Kidney glomerular epithelial cell (primary cell): ENCODE data around the gene TTC23.

Experiments
- DNase-seq: peaks from one replicate; lab custom pipeline; 2025; lab: John Stamatoyannopoulos, UW

Gene TTC23

GRCh38 chr15:99102332-99103235 lies 146.8 kb downstream of the TTC23 start:
- no peak for DNase-seq

- DNase-seq: no peak
Observed at GRCh38 chr15:99101501-99101900, 147.9 kb downstream of the TTC23 start.

DNA sequence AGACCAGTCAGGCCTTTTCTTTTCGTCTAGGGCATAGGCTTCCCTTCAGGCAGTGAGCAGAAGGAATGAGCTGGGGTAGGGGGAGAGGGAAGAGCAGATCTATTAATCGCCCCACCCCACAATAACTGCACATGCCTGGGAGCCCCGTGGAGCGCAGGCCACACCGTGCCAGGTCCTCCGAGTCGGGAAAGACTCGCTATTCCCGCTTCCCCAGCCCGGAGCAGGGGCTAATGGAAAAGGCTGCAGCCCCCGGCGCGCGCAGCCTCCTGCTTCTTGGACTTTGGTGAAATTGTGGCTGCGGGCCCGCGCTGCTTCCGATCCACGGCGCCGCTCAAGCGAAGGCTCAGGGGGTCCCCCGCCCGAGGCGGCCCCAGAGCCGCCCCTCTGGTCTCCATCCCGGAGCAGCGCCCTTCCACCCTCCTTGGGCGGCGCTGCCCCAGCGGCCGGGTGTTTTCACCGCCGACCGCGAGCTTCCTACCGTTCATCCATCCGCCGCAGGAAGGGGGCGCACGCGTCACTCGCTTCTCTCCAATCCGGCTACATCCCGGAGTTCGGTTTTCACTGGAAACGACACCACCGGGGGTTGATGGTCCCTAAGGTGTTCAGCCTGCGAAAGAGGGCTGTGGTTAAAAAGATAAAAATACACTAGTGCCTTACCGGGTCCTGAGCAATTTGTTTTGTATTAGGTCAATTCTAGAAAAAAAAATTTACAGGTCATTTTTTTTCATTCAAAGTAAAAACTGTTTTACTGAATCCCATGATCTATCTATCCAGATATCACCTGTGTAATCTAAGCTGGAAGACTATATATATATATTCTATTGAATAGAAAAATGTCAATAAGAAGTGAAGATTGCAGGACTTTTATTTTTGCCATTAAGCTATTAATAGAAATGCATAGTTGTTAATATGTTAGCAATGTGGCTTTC lies 148.9 kb downstream of the TTC23 start:
- DNase-seq: peak; percentile 49

GRCh38 chr15:99099661-99100060 lies 149.7 kb downstream of the TTC23 start:
- no peak for DNase-seq

- DNase-seq: no peak
Observed at GRCh38 chr15:99098991-99099390, 150.4 kb downstream of the TTC23 start.

- DNase-seq: no peak
Observed at GRCh38 chr15:99098426-99098825, 151.0 kb downstream of the TTC23 start.

GRCh38 chr15:99097441-99098410 lies 151.7 kb downstream of the TTC23 start:
- no peak for DNase-seq

GRCh38 chr15:99096894-99097426 lies 152.4 kb downstream of the TTC23 start:
- no peak for DNase-seq

GRCh38 chr15:99096173-99096893 lies 153.0 kb downstream of the TTC23 start:
- DNase-seq: no peak

GRCh38 chr15:99095626-99096025 lies 153.8 kb downstream of the TTC23 start:
- DNase-seq: no peak

- no peak for DNase-seq
Observed at GRCh38 chr15:99092554-99093172, 156.7 kb downstream of the TTC23 start.

DNA sequence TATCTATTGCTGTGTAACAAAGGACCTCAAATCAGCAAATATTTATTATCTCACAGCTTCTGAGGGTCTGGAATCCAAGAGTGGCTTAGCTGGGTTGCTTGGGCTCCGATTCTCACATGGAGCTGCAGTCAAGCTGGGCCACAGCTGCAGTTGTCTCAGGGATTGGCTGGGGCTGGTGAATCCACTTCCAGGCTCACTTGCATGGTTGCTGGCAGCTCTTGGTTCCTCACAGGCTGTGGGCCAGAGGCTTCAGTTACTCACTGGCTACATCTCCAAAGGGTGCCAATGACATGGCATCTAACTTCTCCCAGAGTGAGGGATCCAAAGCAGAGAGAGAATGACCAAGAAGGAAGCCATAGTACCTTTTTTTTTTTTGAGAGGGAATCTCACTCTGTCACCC lies 158.4 kb downstream of the TTC23 start:
- DNase-seq: no peak

DNA sequence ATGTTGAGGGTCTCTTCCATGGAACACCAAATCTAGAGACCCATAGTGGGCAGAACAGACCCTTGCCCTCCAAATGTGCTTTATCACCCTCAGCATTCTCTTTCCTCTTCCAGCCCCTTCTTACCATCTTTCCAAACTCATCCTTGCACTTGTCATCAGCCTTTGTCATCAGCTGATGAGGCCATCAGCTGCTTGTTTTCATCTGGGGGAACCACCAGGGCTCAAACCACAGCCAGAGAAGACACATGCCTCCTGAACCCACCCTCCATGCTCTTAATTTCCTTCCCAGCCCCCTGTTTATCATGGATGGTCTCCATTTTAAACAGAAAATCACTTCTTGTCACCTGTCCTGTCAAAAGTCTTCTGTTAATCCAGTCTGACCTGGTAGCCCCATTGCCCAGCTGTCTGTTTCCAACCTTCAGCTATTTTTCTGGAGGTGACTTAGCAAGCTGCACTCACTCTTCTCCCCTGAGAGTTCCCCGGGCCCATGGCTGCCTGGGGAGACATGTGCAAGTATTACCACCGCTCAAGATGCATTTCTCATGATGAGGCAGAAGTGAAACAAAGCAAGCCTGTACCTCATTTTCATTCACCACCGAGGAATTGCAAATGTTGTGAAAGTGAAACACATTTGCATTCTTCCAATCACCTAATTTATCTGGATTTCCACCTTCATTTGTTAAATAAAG lies 159.2 kb downstream of the TTC23 start:
- no peak for DNase-seq

DNA sequence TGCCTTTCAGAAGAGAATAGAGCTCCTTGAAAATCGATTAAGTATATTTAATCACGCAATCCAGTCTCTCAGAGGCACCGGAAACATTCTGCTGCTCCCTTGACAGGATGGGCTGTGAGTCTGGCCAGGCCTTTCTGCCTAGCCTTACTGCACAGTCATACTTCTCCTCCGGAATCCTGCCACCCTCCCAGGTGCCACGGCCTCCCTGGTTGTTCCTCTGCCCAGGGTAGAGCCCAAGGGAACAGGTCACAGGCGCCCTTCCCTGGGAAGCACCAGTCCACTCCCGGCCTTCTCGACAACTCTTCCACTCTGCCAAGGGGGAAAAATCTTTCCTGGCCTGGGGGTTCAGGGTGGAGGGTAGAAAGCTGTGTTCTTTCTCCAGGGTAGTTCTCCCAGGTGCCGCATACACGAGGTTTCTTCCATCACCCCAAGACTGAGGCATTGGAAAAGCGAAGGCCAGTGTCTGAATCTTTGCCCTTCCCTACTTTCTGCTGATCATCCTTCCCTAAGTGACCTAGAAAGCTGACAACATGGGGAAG lies 161.9 kb downstream of the TTC23 start:
- DNase-seq: no peak

DNA sequence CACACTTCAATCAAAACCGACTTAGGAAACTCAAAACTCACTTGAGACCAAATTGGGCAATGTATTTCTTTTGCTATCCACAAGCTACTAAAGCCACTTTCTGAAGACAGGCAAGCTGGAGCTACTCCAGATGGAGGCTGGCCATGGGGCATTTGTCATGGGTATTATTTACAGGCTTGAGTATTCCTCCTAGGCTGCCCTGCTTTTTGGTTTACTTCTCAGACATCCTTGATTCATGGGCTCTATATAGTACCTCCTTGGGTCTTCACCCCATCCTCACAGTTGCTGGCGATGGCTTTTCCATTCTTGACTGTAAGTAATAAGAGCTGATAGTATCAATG lies 163.1 kb downstream of the TTC23 start:
- no peak for DNase-seq
